Neural progenitor cell (in vitro differentiated cells): ENCODE results near the gene GABRG3. TPM values are rescaled to one million over a fixed set of nuclear protein-coding genes. Genes with fewer than 3 reads are reported as not detected.

Experiments
- DNase-seq: peaks from one replicate; pipeline ENCODE4 v3.0.0-alpha.2; 2016; ENCODE audit warnings: low spot score
- H2AFZ ChIP-seq: fragments of 200-600 bp; sonication (generic); replicated peaks from 2 replicates; pipeline ENCODE4 v1.6.1; 2016; ENCODE audit warnings: antibody characterized with exemption
- H3F3A ChIP-seq: fragments of 200-600 bp; sonication (generic); 2 replicates; pipeline ENCODE4 v1.6.1; 2016; ENCODE audit warnings: antibody characterized with exemption, low read depth
- H3K27ac ChIP-seq: fragments of 200-600 bp; sonication (generic); 2 replicates; pipeline ENCODE4 v1.5.1; 2016; ENCODE audit warnings: mild to moderate bottlenecking
- H3K27me3 ChIP-seq: fragments of 200-600 bp; sonication (generic); 2 replicates; pipeline ENCODE4 v1.6.1; 2016; ENCODE audit warnings: mild to moderate bottlenecking, moderate library complexity
- H3K36me3 ChIP-seq: fragments of 200-600 bp; sonication (generic); 2 replicates; pipeline ENCODE4 v1.5.1; 2016
- H3K4me1 ChIP-seq: fragments of 200-600 bp; sonication (generic); 2 replicates; pipeline ENCODE4 v1.6.1; 2016; ENCODE audit warnings: mixed run types
- H3K4me2 ChIP-seq: fragments of 200-600 bp; sonication (generic); 2 replicates; pipeline ENCODE4 v1.6.1; 2016
- H3K4me3 ChIP-seq: fragments of 200-600 bp; sonication (generic); 2 replicates; pipeline ENCODE4 v1.5.1; 2016
- H3K79me2 ChIP-seq: fragments of 200-600 bp; sonication (generic); 2 replicates; pipeline ENCODE4 v1.6.1; 2016; ENCODE audit warnings: low read depth
- H3K9ac ChIP-seq: fragments of 200-600 bp; sonication (generic); 2 replicates; pipeline ENCODE4 v1.6.1; 2016
- H3K9me3 ChIP-seq: fragments of 200-600 bp; sonication (generic); 2 replicates; pipeline ENCODE4 v1.5.1; 2016; ENCODE audit warnings: low read depth
- H4K20me1 ChIP-seq: fragments of 200-600 bp; sonication (generic); 2 replicates; pipeline ENCODE4 v1.6.1; 2016; ENCODE audit warnings: low read depth
- H3K27ac Mint-ChIP-seq: 3 replicates; pipeline ENCODE4 v1.8.0; 2021; ENCODE audit warnings: mixed read lengths
- H3K27me3 Mint-ChIP-seq: 2 replicates; pipeline ENCODE4 v1.8.0; 2022; ENCODE audit warnings: low read depth, mild to moderate bottlenecking, inconsistent platforms, moderate library complexity, mixed read lengths; ENCODE audit not compliant: insufficient read depth
- H3K36me3 Mint-ChIP-seq: 3 replicates; pipeline ENCODE4 v1.8.0; 2021; ENCODE audit warnings: mixed read lengths
- H3K4me1 Mint-ChIP-seq: 3 replicates; pipeline ENCODE4 v1.8.0; 2021; ENCODE audit warnings: mixed read lengths
- H3K4me3 Mint-ChIP-seq: 3 replicates; pipeline ENCODE4 v1.8.0; 2021; ENCODE audit warnings: mild to moderate bottlenecking, moderate library complexity, mixed read lengths
- H3K9me3 Mint-ChIP-seq: 3 replicates; pipeline ENCODE4 v1.8.0; 2020; ENCODE audit warnings: mixed read lengths
- EZH2 ChIP-seq: fragments of 200-600 bp; sonication (generic); IDR thresholded peaks from 2 replicates; pipeline ENCODE4 v1.6.1; 2017; ENCODE audit warnings: antibody characterized with exemption, mild to moderate bottlenecking, moderate library complexity
- EZH2phosphoT487 ChIP-seq: fragments of 200-600 bp; sonication (generic); IDR thresholded peaks from 2 replicates; pipeline ENCODE4 v1.6.1; 2017; ENCODE audit warnings: antibody characterized with exemption
- total RNA-seq: library from RNA; depleted of rRNA; stranded (reverse); fragments of >200 nt; gene quantifications from 2 replicates; pipeline ENCODE4 v1.2.3, GENCODE V29; 2015; ENCODE audit warnings: low replicate concordance
- TF ChIP-seq, protein P1 (sequence below): fragments of 200-600 bp; sonication (generic); IDR thresholded peaks from 2 replicates; pipeline ENCODE4 v1.5.1; 2017; ENCODE audit warnings: antibody characterized with exemption, mild to moderate bottlenecking

GABRG3 gene
- total RNA-seq, 1 donor from 2014 or later = 3.4 TPM

DNA sequence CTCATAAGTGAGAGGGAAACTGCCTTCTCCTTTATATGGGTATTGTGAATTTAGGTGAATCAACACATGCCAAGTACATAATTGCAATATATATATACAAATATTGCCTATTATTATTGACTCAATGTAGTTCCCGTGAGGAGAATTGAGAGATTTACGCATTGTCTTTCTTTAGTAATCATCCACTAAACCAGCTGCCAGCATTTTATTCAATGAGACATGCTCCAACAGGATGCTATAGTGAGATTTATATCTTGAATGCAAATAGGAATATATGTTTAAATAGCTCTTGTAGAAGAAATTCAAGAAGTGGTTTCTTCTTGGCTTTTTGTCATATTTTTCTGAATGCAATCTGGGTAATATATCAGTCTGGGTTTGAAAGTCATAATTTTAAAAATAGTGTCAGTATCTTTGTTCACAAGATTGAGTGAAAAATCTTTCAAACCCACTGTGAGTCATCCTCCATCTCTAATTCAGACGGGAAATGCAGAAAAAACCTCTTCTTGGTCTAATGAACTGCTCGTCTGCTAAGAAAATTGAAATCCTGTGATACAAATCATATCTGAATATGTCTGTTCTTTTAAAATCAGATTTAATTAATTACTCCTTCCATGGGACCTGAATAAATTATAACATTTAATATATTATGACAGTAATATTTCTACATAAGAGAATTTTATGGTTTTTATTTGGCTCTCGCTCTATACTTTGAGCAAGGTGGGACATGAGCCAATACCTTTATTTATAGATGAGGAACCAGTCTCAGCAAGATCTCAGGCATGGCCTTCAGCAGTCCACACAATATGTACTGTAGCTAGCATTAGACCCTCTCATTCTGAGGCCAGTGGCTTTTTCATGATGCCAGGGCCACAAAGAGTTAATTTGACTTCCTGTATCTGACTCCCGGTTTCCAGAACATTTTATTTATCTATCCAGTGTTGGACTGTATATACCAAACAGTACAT is 516.0 kb downstream of the GABRG3 start:
- Histone ChIP-seq H3K27ac (no peak overlapping the region), H3K4me1 (peaks cover 20% of the 10 kb centered on the region), H3K27me3 (no peaks in the 10 kb centered on the region), H4K20me1 (no peaks in the 10 kb centered on the region), H3K4me2 (no peak overlapping the region), H3K9me3 (no peaks in the 10 kb centered on the region), H2AFZ (no peak overlapping the region), H3F3A (peaks cover 11% of the 10 kb centered on the region), H3K9ac (no peak overlapping the region), H3K4me3 (no peak overlapping the region), H3K36me3 (no peaks in the 10 kb centered on the region), H3K79me2 (no peaks in the 10 kb centered on the region)
- H3K4me3 Mint-ChIP-seq = no peak overlapping the region
- H3K27me3 Mint-ChIP-seq = peaks cover 2% of the 10 kb centered on the region
- TF ChIP-seq EZH2phosphoT487 (no peak), EZH2 (no peak)
- TF ChIP-seq, protein P1, sequence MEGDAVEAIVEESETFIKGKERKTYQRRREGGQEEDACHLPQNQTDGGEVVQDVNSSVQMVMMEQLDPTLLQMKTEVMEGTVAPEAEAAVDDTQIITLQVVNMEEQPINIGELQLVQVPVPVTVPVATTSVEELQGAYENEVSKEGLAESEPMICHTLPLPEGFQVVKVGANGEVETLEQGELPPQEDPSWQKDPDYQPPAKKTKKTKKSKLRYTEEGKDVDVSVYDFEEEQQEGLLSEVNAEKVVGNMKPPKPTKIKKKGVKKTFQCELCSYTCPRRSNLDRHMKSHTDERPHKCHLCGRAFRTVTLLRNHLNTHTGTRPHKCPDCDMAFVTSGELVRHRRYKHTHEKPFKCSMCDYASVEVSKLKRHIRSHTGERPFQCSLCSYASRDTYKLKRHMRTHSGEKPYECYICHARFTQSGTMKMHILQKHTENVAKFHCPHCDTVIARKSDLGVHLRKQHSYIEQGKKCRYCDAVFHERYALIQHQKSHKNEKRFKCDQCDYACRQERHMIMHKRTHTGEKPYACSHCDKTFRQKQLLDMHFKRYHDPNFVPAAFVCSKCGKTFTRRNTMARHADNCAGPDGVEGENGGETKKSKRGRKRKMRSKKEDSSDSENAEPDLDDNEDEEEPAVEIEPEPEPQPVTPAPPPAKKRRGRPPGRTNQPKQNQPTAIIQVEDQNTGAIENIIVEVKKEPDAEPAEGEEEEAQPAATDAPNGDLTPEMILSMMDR = no peak
- peaks cover 5% of the 10 kb centered on the region for H3K9me3 Mint-ChIP-seq
- no peaks in the 10 kb centered on the region for H3K36me3 Mint-ChIP-seq
- no peak for DNase-seq
- no peak overlapping the region for H3K27ac Mint-ChIP-seq
- peaks cover 17% of the 10 kb centered on the region for H3K4me1 Mint-ChIP-seq

DNA sequence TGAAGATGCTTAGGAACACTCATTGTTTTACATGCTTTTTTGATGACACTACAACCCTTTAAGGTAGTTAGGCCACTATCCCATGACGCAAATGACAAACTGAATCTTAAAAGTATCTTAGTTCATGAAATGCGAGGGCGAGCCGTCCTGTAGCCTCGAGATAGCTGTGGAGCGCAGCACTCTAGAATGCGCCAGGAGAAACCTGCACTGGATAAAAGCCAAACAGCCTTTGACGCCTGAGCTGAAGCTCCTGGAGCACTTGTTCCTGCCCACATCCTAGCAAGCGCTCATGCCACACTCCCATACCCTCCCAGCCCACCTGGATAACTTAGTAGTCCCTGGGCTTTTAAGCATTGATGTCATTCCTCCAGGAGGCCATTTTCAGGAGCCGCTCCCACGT is 516.9 kb downstream of the GABRG3 start:
- Histone ChIP-seq H3F3A (peaks cover 17% of the 10 kb centered on the region), H3K27me3 (no peaks in the 10 kb centered on the region)
- no peak for TF ChIP-seq EZH2
- TF ChIP-seq, protein P1 = no peak

DNA sequence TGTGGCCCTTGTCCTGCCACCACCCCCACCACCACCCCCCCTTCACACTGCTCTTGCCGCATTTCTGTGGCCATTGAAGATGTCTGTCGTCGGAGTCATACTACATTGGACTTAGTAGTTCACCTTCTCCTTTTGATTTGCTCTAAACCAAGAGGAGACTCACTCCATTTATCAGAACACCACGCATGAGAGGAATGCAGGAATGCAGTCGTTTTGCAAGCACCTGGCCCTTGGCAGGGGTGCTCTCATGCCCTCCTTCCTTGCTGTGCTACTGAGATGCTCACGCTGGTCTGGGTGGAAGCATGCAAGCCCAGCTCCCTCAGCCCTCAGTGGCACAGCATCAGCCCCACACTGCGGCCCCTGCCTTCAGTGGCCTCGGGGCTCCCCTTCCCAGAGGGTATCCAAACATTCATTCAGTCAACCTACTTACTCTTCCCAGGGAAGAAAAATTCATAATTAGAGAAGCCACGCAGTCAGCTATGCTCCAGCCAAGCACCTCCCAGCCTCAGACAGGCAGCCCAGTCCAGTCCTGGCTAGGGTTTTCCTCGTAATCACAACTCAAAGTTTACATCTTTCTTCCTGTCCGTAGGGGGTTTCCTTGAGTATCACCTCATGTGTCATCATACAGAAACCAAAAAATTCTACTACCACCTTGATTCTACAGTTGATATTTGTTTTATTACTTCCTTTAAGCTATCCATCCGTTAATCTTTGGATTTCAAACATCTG is 520.0 kb downstream of the GABRG3 start:
- Histone ChIP-seq H3F3A (peaks cover 18% of the 10 kb centered on the region), H3K79me2 (no peaks in the 10 kb centered on the region), H2AFZ (no peak overlapping the region), H3K27ac (no peak overlapping the region), H3K9ac (no peak overlapping the region), H4K20me1 (no peaks in the 10 kb centered on the region), H3K36me3 (no peaks in the 10 kb centered on the region), H3K4me3 (no peak overlapping the region), H3K4me1 (peaks cover 32% of the 10 kb centered on the region), H3K4me2 (no peak overlapping the region), H3K9me3 (no peaks in the 10 kb centered on the region), H3K27me3 (no peaks in the 10 kb centered on the region)
- peaks cover 2% of the 10 kb centered on the region for H3K27me3 Mint-ChIP-seq
- peaks cover 15% of the 10 kb centered on the region for H3K4me1 Mint-ChIP-seq
- DNase-seq = no peak
- H3K27ac Mint-ChIP-seq = no peak overlapping the region
- H3K9me3 Mint-ChIP-seq = peaks cover 3% of the 10 kb centered on the region
- TF ChIP-seq, protein P1 = no peak
- TF ChIP-seq EZH2 (no peak), EZH2phosphoT487 (no peak)
- H3K36me3 Mint-ChIP-seq = no peaks in the 10 kb centered on the region
- no peak overlapping the region for H3K4me3 Mint-ChIP-seq

More for the DNA sequence above, 516.9 kb downstream of the GABRG3 start:
- no peaks in the 10 kb centered on the region for H3K36me3 ChIP-seq
- H3K4me3 ChIP-seq = no peak overlapping the region
- Mint-ChIP-seq H3K9me3 (peaks cover 5% of the 10 kb centered on the region), H3K36me3 (no peaks in the 10 kb centered on the region), H3K27me3 (peaks cover 2% of the 10 kb centered on the region), H3K4me1 (peaks cover 18% of the 10 kb centered on the region), H3K4me3 (no peak overlapping the region), H3K27ac (no peak overlapping the region)
- H2AFZ ChIP-seq = no peak overlapping the region
- peaks cover 24% of the 10 kb centered on the region for H3K4me1 ChIP-seq
- no peak overlapping the region for H3K9ac ChIP-seq
- DNase-seq = no peak
- H4K20me1 ChIP-seq = no peaks in the 10 kb centered on the region
- H3K9me3 ChIP-seq = no peaks in the 10 kb centered on the region
- H3K4me2 ChIP-seq = no peak overlapping the region
- H3K27ac ChIP-seq = no peak overlapping the region
- no peaks in the 10 kb centered on the region for H3K79me2 ChIP-seq
